HG02798 (cell line): ENCODE measurements around the gene SLC27A1.
"Not testable (repeated sequence)": the region's sequence is repeated elsewhere in the genome, so short reads cannot be mapped to it uniquely, and the experiment has no call there.

Experiments used
- ATAC-seq: cut with Tn5 transposase; IDR thresholded peaks from one replicate; pipeline ENCODE4 v1.9.1; 2021; ENCODE audit warnings: mild to moderate bottlenecking; ENCODE audit not compliant: unreplicated experiment, poor library complexity

Gene SLC27A1

GRCh38 chr19:17455308-17456123 is 14.8 kb upstream of the SLC27A1 start:
- no peak for ATAC-seq

- no peak for ATAC-seq
Observed at GRCh38 chr19:17456127-17456526, 14.2 kb upstream of the SLC27A1 start.

- no peak for ATAC-seq
Observed at GRCh38 chr19:17457616-17458015, 12.7 kb upstream of the SLC27A1 start.

- ATAC-seq: no peak
Observed at GRCh38 chr19:17458970-17459369, 11.4 kb upstream of the SLC27A1 start.

GRCh38 chr19:17460372-17461230 is 9.7 kb upstream of the SLC27A1 start, which contains the start of gene NXNL1:
TSS of gene NXNL1 (minus strand) at chr19:17460926. CDS start at chr19:17460869, 57 bp downstream.
- ATAC-seq: no peak

GRCh38 chr19:17466487-17466850 is 3.9 kb upstream of the SLC27A1 start:
- ATAC-seq: no peak

GRCh38 chr19:17467471-17468301 is 2.6 kb upstream of the SLC27A1 start:
- ATAC-seq: no peak

- no peak for ATAC-seq
Observed at GRCh38 chr19:17468302-17469091, 1.8 kb upstream of the SLC27A1 start.

- no peak for ATAC-seq
Observed at GRCh38 chr19:17469092-17469480, 1.2 kb upstream of the SLC27A1 start.

- peak; percentile 57 for ATAC-seq
Observed at GRCh38 chr19:17469481-17470067, 750 bp upstream of the SLC27A1 start.

- no peak for ATAC-seq
Observed at GRCh38 chr19:17471410-17472125, 1.2 kb downstream of the SLC27A1 start.

GRCh38 chr19:17473041-17473440 is 2.7 kb downstream of the SLC27A1 start:
- ATAC-seq: no peak

- ATAC-seq: not testable (repeated sequence)
Observed at GRCh38 chr19:17475011-17475540, 4.8 kb downstream of the SLC27A1 start.

GRCh38 chr19:17475541-17476115 is 5.3 kb downstream of the SLC27A1 start:
- ATAC-seq: no peak

- ATAC-seq: no peak
Observed at GRCh38 chr19:17479325-17479791, 9.0 kb downstream of the SLC27A1 start.

GRCh38 chr19:17481986-17482385 is 11.7 kb downstream of the SLC27A1 start:
- no peak for ATAC-seq

- ATAC-seq: no peak
Observed at GRCh38 chr19:17482877-17483604, 12.7 kb downstream of the SLC27A1 start.
